Measurements from ENCODE around the gene ZNF618. TPM values are rescaled to one million over a fixed set of nuclear protein-coding genes. Genes with fewer than 3 reads are reported as not detected.

ZNF618 gene
- total RNA-seq, 1 donor from 2014 or later: 7.4 TPM

- Histone ChIP-seq H3K27ac (no peak overlapping the region), H3K9me3 (no peaks in the 10 kb centered on the region), H3K4me1 (peaks cover 36% of the 10 kb centered on the region), H3K4me3 (no peak overlapping the region), H3K36me3 (no peaks in the 10 kb centered on the region), H3K27me3 (no peaks in the 10 kb centered on the region)
- intact Hi-C loops (cut with DNase I): loop anchor here (10.0 kb wide), 1 partner anchor 115 kb away; the partner anchor contains the start of gene ZNF618
- DNase-seq (ENCODE audit: extremely low spot score in 2 of 2): no peak
- TF ChIP-seq, protein P1, sequence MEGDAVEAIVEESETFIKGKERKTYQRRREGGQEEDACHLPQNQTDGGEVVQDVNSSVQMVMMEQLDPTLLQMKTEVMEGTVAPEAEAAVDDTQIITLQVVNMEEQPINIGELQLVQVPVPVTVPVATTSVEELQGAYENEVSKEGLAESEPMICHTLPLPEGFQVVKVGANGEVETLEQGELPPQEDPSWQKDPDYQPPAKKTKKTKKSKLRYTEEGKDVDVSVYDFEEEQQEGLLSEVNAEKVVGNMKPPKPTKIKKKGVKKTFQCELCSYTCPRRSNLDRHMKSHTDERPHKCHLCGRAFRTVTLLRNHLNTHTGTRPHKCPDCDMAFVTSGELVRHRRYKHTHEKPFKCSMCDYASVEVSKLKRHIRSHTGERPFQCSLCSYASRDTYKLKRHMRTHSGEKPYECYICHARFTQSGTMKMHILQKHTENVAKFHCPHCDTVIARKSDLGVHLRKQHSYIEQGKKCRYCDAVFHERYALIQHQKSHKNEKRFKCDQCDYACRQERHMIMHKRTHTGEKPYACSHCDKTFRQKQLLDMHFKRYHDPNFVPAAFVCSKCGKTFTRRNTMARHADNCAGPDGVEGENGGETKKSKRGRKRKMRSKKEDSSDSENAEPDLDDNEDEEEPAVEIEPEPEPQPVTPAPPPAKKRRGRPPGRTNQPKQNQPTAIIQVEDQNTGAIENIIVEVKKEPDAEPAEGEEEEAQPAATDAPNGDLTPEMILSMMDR (IDR thresholded peaks at IDR 0.05): no peak
- TF ChIP-seq POLR2A (IDR thresholded peaks at IDR 0.05) (no peak), POLR2AphosphoS5 (IDR thresholded peaks at IDR 0.05; ENCODE audit: insufficient read depth in 1 of 2, low read depth in 1 of 2) (no peak)
These were observed 113.8 kb downstream of the ZNF618 start for GRCh38 chr9:113989714-113990569.

GRCh38 chr9:113990570-113990907, 114.4 kb downstream of the ZNF618 start:
- Histone ChIP-seq H3K36me3 (no peaks in the 10 kb centered on the region), H3K4me3 (no peak overlapping the region), H3K27me3 (no peaks in the 10 kb centered on the region), H3K27ac (no peak overlapping the region), H3K4me1 (peaks cover 36% of the 10 kb centered on the region), H3K9me3 (no peaks in the 10 kb centered on the region)
- TF ChIP-seq POLR2AphosphoS5 (IDR thresholded peaks at IDR 0.05; ENCODE audit: insufficient read depth in 1 of 2, low read depth in 1 of 2) (no peak), POLR2A (IDR thresholded peaks at IDR 0.05) (no peak)
- TF ChIP-seq, protein P1 (IDR thresholded peaks at IDR 0.05): no peak
- intact Hi-C loops (cut with DNase I): loop anchor here (10.0 kb wide), 1 partner anchor 116 kb away; the partner anchor contains the start of gene ZNF618
- DNase-seq (ENCODE audit: extremely low spot score in 2 of 2): no peak

DNA sequence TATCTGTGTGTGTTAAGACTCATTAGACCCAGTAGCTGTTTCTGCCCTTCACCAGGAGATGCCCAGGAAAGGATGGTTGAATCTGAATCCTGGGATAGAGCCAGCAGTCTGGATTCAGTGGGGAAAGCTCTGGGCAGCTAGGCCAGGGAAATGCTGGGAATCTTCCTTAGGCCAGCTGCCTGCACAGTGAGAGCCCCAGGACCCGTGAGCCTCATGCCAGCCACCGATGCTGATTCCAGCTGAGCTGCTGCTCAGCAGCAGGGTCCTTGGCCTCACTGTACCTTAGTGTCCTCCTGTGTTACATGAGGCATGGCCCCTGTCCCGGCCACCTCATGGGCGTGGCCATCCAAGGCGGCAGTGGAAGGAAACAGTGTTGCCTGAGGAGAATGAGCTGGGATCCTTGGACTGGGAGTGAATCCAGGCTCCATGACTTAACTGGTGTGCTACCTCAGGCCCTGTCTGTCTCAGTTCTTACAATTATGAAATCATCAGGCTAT, 114.9 kb downstream of the ZNF618 start:
- TF ChIP-seq POLR2AphosphoS5 (IDR thresholded peaks at IDR 0.05; ENCODE audit: insufficient read depth in 1 of 2, low read depth in 1 of 2) (no peak), POLR2A (IDR thresholded peaks at IDR 0.05) (no peak)
- TF ChIP-seq, protein P1 (IDR thresholded peaks at IDR 0.05): no peak
- Histone ChIP-seq H3K4me1 (peaks cover 36% of the 10 kb centered on the region), H3K36me3 (no peaks in the 10 kb centered on the region), H3K9me3 (no peaks in the 10 kb centered on the region), H3K27me3 (no peaks in the 10 kb centered on the region), H3K27ac (no peak overlapping the region), H3K4me3 (no peak overlapping the region)
- intact Hi-C loops (cut with DNase I): loop anchor here (10.0 kb wide), 1 partner anchor 116 kb away; the partner anchor contains the start of gene ZNF618
- no peak for DNase-seq (ENCODE audit: extremely low spot score in 2 of 2)

- Histone ChIP-seq H3K36me3 (no peaks in the 10 kb centered on the region), H3K9me3 (no peaks in the 10 kb centered on the region), H3K27me3 (no peaks in the 10 kb centered on the region), H3K4me3 (no peak overlapping the region), H3K4me1 (peaks cover 36% of the 10 kb centered on the region), H3K27ac (no peak overlapping the region)
- no peak for DNase-seq (ENCODE audit: extremely low spot score in 2 of 2)
- intact Hi-C loops (cut with DNase I): loop anchor here (10.0 kb wide), 1 partner anchor 117 kb away; the partner anchor contains the start of gene ZNF618
- TF ChIP-seq, protein P1 (IDR thresholded peaks at IDR 0.05): no peak
- TF ChIP-seq POLR2AphosphoS5 (IDR thresholded peaks at IDR 0.05; ENCODE audit: insufficient read depth in 1 of 2, low read depth in 1 of 2) (no peak), POLR2A (IDR thresholded peaks at IDR 0.05) (no peak)
These were observed 115.6 kb downstream of the ZNF618 start for GRCh38 chr9:113991714-113992113.

All from vagina (tissue), 2 donors.